Smooth muscle cell (in vitro differentiated cells): ENCODE results near the gene STK10. TPM values are rescaled to one million over a fixed set of nuclear protein-coding genes. Genes with fewer than 3 reads are reported as not detected.
"Not testable (repeated sequence)": the region's sequence is repeated elsewhere in the genome, so short reads cannot be mapped to it uniquely, and the experiment has no call there.

ENCODE experiments used
- DNase-seq: peaks from one replicate; lab custom pipeline; 2025; ENCODE audit not compliant: unreplicated experiment; lab: John Stamatoyannopoulos, UW
- H2AFZ ChIP-seq: fragments of 200-600 bp; sonication (generic); 2 replicates; pipeline ENCODE4 v1.6.0; 2016; ENCODE audit warnings: antibody characterized with exemption, low read depth, mild to moderate bottlenecking
- H3F3A ChIP-seq: fragments of 200-600 bp; sonication (generic); 2 replicates; pipeline ENCODE4 v1.6.0; 2017; ENCODE audit warnings: antibody characterized with exemption, low read depth
- H3K27ac ChIP-seq: fragments of 200-600 bp; sonication (generic); 2 replicates; pipeline ENCODE4 v1.5.1; 2016; ENCODE audit warnings: low read depth, mild to moderate bottlenecking
- H3K27me3 ChIP-seq: fragments of 200-600 bp; sonication (generic); 2 replicates; pipeline ENCODE4 v1.6.1; 2016; ENCODE audit warnings: low read depth, mild to moderate bottlenecking
- H3K36me3 ChIP-seq: fragments of 200-600 bp; sonication (generic); 2 replicates; pipeline ENCODE4 v1.5.1; 2016; ENCODE audit warnings: low read depth
- H3K4me1 ChIP-seq: fragments of 200-600 bp; sonication (generic); 2 replicates; pipeline ENCODE4 v1.5.1; 2016; ENCODE audit warnings: low read depth
- H3K4me2 ChIP-seq: fragments of 200-600 bp; sonication (generic); 2 replicates; pipeline ENCODE4 v1.6.0; 2016; ENCODE audit warnings: mild to moderate bottlenecking
- H3K4me3 ChIP-seq: fragments of 200-600 bp; sonication (generic); 2 replicates; pipeline ENCODE4 v1.5.1; 2016; ENCODE audit warnings: mild to moderate bottlenecking
- H3K79me2 ChIP-seq: fragments of 200-600 bp; sonication (generic); 2 replicates; pipeline ENCODE4 v1.6.0; 2016; ENCODE audit warnings: low read depth, mild to moderate bottlenecking
- H3K9ac ChIP-seq: fragments of 200-600 bp; sonication (generic); 2 replicates; pipeline ENCODE4 v1.6.0; 2016; ENCODE audit warnings: low read depth
- H3K9me3 ChIP-seq: fragments of 200-600 bp; sonication (generic); replicated peaks from 2 replicates; pipeline ENCODE4 v1.5.1; 2016; ENCODE audit warnings: low read depth
- H4K20me1 ChIP-seq: fragments of 200-600 bp; sonication (generic); 2 replicates; pipeline ENCODE4 v1.6.0; 2016; ENCODE audit warnings: low read depth
- WGBS: methylation state at CpG from one replicate; pipeline ENCODE4 v1.1.7; 2016; ENCODE audit warnings: low lambda C conversion rate; 5-methylcytosine and 5-hydroxymethylcytosine counted together
- polyA plus RNA-seq: library from polyadenylated mRNA; unstranded; fragments of >200 nt; fragmentation: Nextera tagmentation; extraction: Ambion mirVana; gene quantifications from 2 replicates; pipeline ENCODE4 v1.2.1, GENCODE V29; 2016
- total RNA-seq: library from RNA; depleted of rRNA; stranded (reverse); fragments of >200 nt; gene quantifications from 2 replicates; pipeline ENCODE4 v1.2.3, GENCODE V29; 2014
- TF ChIP-seq, protein P1 (sequence below): fragments of 200-600 bp; sonication (generic); IDR thresholded peaks from 2 replicates; pipeline ENCODE4 v1.5.1; 2017; ENCODE audit warnings: borderline replicate concordance, mild to moderate bottlenecking, antibody characterized with exemption; ENCODE audit not compliant: insufficient read depth, poor library complexity, severe bottlenecking

Gene STK10
- total and polyA plus RNA-seq, 2 experiments from 2014 or later: 10.7 to 26.0 TPM

- Histone ChIP-seq H3K4me2 (no peak overlapping the region), H3K27me3 (no peaks in the 10 kb centered on the region), H3K9ac (no peak overlapping the region), H3K4me3 (no peak overlapping the region), H4K20me1 (peaks cover 3% of the 10 kb centered on the region), H3K36me3 (no peaks in the 10 kb centered on the region), H3K4me1 (no peaks in the 10 kb centered on the region), H3F3A (no peaks in the 10 kb centered on the region), H3K79me2 (no peaks in the 10 kb centered on the region), H3K27ac (no peak overlapping the region), H2AFZ (no peak overlapping the region), H3K9me3 (no peaks in the 10 kb centered on the region)
- DNase-seq: no peak
- 90% methylated on average over 16 of the region's 16 CpGs for WGBS
- TF ChIP-seq, protein P1, sequence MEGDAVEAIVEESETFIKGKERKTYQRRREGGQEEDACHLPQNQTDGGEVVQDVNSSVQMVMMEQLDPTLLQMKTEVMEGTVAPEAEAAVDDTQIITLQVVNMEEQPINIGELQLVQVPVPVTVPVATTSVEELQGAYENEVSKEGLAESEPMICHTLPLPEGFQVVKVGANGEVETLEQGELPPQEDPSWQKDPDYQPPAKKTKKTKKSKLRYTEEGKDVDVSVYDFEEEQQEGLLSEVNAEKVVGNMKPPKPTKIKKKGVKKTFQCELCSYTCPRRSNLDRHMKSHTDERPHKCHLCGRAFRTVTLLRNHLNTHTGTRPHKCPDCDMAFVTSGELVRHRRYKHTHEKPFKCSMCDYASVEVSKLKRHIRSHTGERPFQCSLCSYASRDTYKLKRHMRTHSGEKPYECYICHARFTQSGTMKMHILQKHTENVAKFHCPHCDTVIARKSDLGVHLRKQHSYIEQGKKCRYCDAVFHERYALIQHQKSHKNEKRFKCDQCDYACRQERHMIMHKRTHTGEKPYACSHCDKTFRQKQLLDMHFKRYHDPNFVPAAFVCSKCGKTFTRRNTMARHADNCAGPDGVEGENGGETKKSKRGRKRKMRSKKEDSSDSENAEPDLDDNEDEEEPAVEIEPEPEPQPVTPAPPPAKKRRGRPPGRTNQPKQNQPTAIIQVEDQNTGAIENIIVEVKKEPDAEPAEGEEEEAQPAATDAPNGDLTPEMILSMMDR: no peak
These were observed 37.3 kb downstream of the STK10 start for GRCh38 chr5:172150514-172151425.

DNA sequence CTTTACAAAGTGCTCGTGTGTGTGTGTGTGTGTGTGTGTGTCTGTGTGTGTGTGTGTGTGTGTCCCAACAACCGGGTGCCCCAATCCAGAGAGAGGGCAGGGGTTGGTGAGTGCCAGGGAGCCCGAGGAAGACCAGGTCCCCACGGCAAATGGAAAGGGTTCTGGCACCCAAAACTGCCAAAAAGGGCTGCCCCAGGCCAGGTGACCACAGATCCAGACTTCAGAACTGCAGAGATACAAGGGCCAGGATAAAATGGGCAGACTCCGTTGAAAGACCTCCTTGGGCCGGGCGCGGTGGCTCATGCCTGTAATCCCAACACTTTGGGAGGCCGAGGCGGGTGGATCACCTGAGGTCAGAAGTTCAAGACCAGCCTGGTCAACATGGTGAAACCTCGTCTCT, 38.5 kb downstream of the STK10 start:
- WGBS: 97% methylated on average over 11 of the region's 11 CpGs
- H3K27ac ChIP-seq, H3K9me3 ChIP-seq, H3K9ac ChIP-seq, H4K20me1 ChIP-seq, H3K27me3 ChIP-seq, H2AFZ ChIP-seq, H3K36me3 ChIP-seq, H3K4me1 ChIP-seq, H3K4me2 ChIP-seq, H3K79me2 ChIP-seq, DNase-seq, H3F3A ChIP-seq, H3K4me3 ChIP-seq: not testable (repeated sequence)

- no peaks in the 10 kb centered on the region for H3K9me3 ChIP-seq
- H3K4me1 ChIP-seq: no peaks in the 10 kb centered on the region
- H3K4me2 ChIP-seq: no peak overlapping the region
- no peak overlapping the region for H3K4me3 ChIP-seq
- H3K36me3 ChIP-seq: no peaks in the 10 kb centered on the region
- H3F3A ChIP-seq: no peaks in the 10 kb centered on the region
- TF ChIP-seq, protein P1: no peak
- 51% methylated on average over 3 of the region's 3 CpGs for WGBS
- no peak for DNase-seq
- no peak overlapping the region for H3K27ac ChIP-seq
- H3K9ac ChIP-seq: no peak overlapping the region
- H3K27me3 ChIP-seq: no peaks in the 10 kb centered on the region
- H4K20me1 ChIP-seq: peaks cover 10% of the 10 kb centered on the region
- H2AFZ ChIP-seq: no peak overlapping the region
- no peaks in the 10 kb centered on the region for H3K79me2 ChIP-seq
These were observed 39.0 kb downstream of the STK10 start for GRCh38 chr5:172149073-172149472.

DNA sequence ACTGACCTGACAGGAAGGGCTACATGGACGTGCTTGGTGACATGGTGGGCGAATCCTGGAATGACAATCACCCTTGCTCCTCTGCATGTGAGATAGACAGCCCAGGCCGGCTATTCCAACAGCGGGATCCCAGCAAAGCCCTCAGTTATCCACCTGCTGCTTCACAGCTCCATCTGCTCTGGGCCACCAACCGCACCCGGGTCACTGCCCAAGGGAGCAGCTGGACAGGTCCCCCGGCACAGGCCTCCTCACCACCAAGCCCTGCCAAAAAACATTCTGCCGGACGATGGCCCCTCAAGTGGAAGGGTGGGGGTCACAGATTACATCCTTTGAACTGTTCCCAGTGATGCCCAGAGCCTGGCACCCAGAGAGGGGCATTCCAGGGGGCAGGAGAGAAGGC, 39.6 kb downstream of the STK10 start:
- Histone ChIP-seq H3K27me3 (no peaks in the 10 kb centered on the region), H3K9me3 (no peaks in the 10 kb centered on the region), H3K4me1 (no peaks in the 10 kb centered on the region), H3F3A (no peaks in the 10 kb centered on the region), H2AFZ (no peak overlapping the region), H3K36me3 (no peaks in the 10 kb centered on the region), H3K9ac (no peak overlapping the region), H3K4me3 (no peak overlapping the region), H3K79me2 (no peaks in the 10 kb centered on the region), H4K20me1 (peaks cover 16% of the 10 kb centered on the region), H3K4me2 (no peak overlapping the region), H3K27ac (no peak overlapping the region)
- DNase-seq: no peak
- TF ChIP-seq, protein P1: no peak
- 93% methylated on average over 9 of the region's 9 CpGs for WGBS
